Skeletal muscle tissue (tissue), 4 donors: Measurements from ENCODE around the gene GFOD1. TPM values are rescaled to one million over a fixed set of nuclear protein-coding genes. Genes with fewer than 3 reads are reported as not detected.

Experiments used
- H3K27ac ChIP-seq: one replicate; pipeline ENCODE4 v1.7.0; 2013; ENCODE audit warnings: mild to moderate bottlenecking, low read depth, low read length, inconsistent platforms
- H3K27me3 ChIP-seq, 3 donors: one replicate each; pipeline ENCODE4 v1.7.0; 2013; ENCODE audit warnings: low read length in 3 of 3; ENCODE audit not compliant: control insufficient read depth in 3 of 3, insufficient read depth in 3 of 3
- H3K36me3 ChIP-seq, 3 donors: one replicate each; pipeline ENCODE4 v1.7.0; 2013; ENCODE audit warnings: low read length in 3 of 3; ENCODE audit not compliant: control insufficient read depth in 3 of 3, insufficient read depth in 3 of 3
- H3K4me1 ChIP-seq, 3 donors: one replicate each; pipeline ENCODE4 v1.7.0; 2013; ENCODE audit warnings: low read length in 3 of 3, mild to moderate bottlenecking in 3 of 3; ENCODE audit not compliant: control insufficient read depth in 3 of 3, insufficient read depth in 3 of 3
- H3K4me3 ChIP-seq, 3 donors: one replicate each; pipeline ENCODE4 v1.7.0; 2013; ENCODE audit warnings: low read length in 3 of 3
- H3K9ac ChIP-seq, 3 donors: one replicate each; pipeline ENCODE4 v1.7.0; 2013; ENCODE audit warnings: low read length in 3 of 3, mild to moderate bottlenecking in 3 of 3, moderate library complexity in 2 of 3, low read depth in 1 of 3
- H3K9me3 ChIP-seq, 3 donors: one replicate each; pipeline ENCODE4 v1.7.0; 2013; ENCODE audit warnings: low read length in 3 of 3; ENCODE audit not compliant: control insufficient read depth in 3 of 3
- total RNA-seq: library from RNA; depleted of rRNA; stranded (reverse); fragments of >200 nt; gene quantifications from one replicate; pipeline ENCODE4 v1.2.3, GENCODE V29; 2014
- donor health status: Osteomylitis.

GFOD1 gene
- total RNA-seq = 6.3 TPM

GRCh38 chr6:13487122-13488014 lies at the start of gene GFOD1:
Gene GFOD1, minus strand, starts transcription at chr6:13487600. Its CDS starts 710 bp downstream, at chr6:13486890.
- Histone ChIP-seq H3K27ac (peak within 1 kb of the TSS; percentile 81), H3K4me1 (peaks cover 19 to 30% (median 26%) of the 10 kb centered on the region in 3 donors), H3K4me3 (peak within 1 kb of the TSS; percentile 82 to 93 (median 86)), H3K27me3 (no peaks in the 10 kb centered on the region), H3K9ac (peak within 1 kb of the TSS; percentile 76 to 92 (median 79)), H3K9me3 (no peaks in the 10 kb centered on the region), H3K36me3 (no peaks in the 10 kb centered on the region)

- H3K9ac ChIP-seq = no peak overlapping the region
- H3K4me3 ChIP-seq = no peak overlapping the region
- peaks cover 0 to 3% (median 0%) of the 10 kb centered on the region in 3 donors for H3K4me1 ChIP-seq
- H3K27me3 ChIP-seq = no peaks in the 10 kb centered on the region
- H3K36me3 ChIP-seq = no peaks in the 10 kb centered on the region
- H3K9me3 ChIP-seq = no peaks in the 10 kb centered on the region
- H3K27ac ChIP-seq = no peak overlapping the region
These were observed 49.6 kb upstream of the GFOD1 start for GRCh38 chr6:13536796-13537526.

- no peak overlapping the region for H3K27ac ChIP-seq
- peaks cover 0 to 3% (median 0%) of the 10 kb centered on the region in 3 donors for H3K4me1 ChIP-seq
- H3K9ac ChIP-seq = no peak overlapping the region
- H3K36me3 ChIP-seq = no peaks in the 10 kb centered on the region
- no peak overlapping the region for H3K4me3 ChIP-seq
- no peaks in the 10 kb centered on the region for H3K27me3 ChIP-seq
- no peaks in the 10 kb centered on the region for H3K9me3 ChIP-seq
These were observed 47.9 kb upstream of the GFOD1 start for GRCh38 chr6:13535306-13535705.

GRCh38 chr6:13534536-13534935 lies 47.1 kb upstream of the GFOD1 start:
- H3K27ac ChIP-seq = no peak overlapping the region
- no peaks in the 10 kb centered on the region for H3K9me3 ChIP-seq
- no peaks in the 10 kb centered on the region for H3K36me3 ChIP-seq
- H3K27me3 ChIP-seq = no peaks in the 10 kb centered on the region
- no peak overlapping the region for H3K9ac ChIP-seq
- no peak overlapping the region for H3K4me3 ChIP-seq
- H3K4me1 ChIP-seq = peaks cover 0 to 3% (median 0%) of the 10 kb centered on the region in 3 donors

GRCh38 chr6:13531956-13532355 lies 44.6 kb upstream of the GFOD1 start:
- no peak overlapping the region for H3K27ac ChIP-seq
- H3K36me3 ChIP-seq = no peaks in the 10 kb centered on the region
- H3K4me1 ChIP-seq = peaks cover 0 to 10% (median 5%) of the 10 kb centered on the region in 3 donors
- H3K9me3 ChIP-seq = no peaks in the 10 kb centered on the region
- H3K9ac ChIP-seq = no peak overlapping the region
- no peak overlapping the region for H3K4me3 ChIP-seq
- no peaks in the 10 kb centered on the region for H3K27me3 ChIP-seq

GRCh38 chr6:13528777-13529343 lies 41.5 kb upstream of the GFOD1 start:
- H3K9me3 ChIP-seq = no peaks in the 10 kb centered on the region
- H3K9ac ChIP-seq = peak overlapping the region in 1 of 3 donors; percentile 30
- no peaks in the 10 kb centered on the region for H3K36me3 ChIP-seq
- no peaks in the 10 kb centered on the region for H3K27me3 ChIP-seq
- H3K27ac ChIP-seq = no peak overlapping the region
- H3K4me3 ChIP-seq = no peak overlapping the region
- H3K4me1 ChIP-seq = peaks cover 12 to 39% (median 26%) of the 10 kb centered on the region in 3 donors

- Histone ChIP-seq H3K36me3 (no peaks in the 10 kb centered on the region), H3K9me3 (no peaks in the 10 kb centered on the region), H3K4me3 (no peak overlapping the region), H3K4me1 (peaks cover 16 to 43% (median 30%) of the 10 kb centered on the region in 3 donors), H3K27ac (no peak overlapping the region), H3K27me3 (no peaks in the 10 kb centered on the region), H3K9ac (no peak overlapping the region)
These were observed 40.8 kb upstream of the GFOD1 start for GRCh38 chr6:13528232-13528631.

GRCh38 chr6:13527671-13528056 lies 40.3 kb upstream of the GFOD1 start:
- Histone ChIP-seq H3K4me3 (no peak overlapping the region), H3K27ac (peak overlapping the region; percentile 89), H3K4me1 (peaks cover 16 to 46% (median 30%) of the 10 kb centered on the region in 3 donors)

GRCh38 chr6:13526727-13527670 lies 39.6 kb upstream of the GFOD1 start:
- H3K9ac ChIP-seq = peak overlapping the region in 1 of 3 donors; percentile 66
- H3K36me3 ChIP-seq = no peaks in the 10 kb centered on the region
- H3K4me3 ChIP-seq = peak overlapping the region in 2 of 3 donors; percentile 4 to 22
- peaks cover 16 to 46% (median 30%) of the 10 kb centered on the region in 3 donors for H3K4me1 ChIP-seq
- H3K27me3 ChIP-seq = no peaks in the 10 kb centered on the region
- H3K9me3 ChIP-seq = no peaks in the 10 kb centered on the region
- H3K27ac ChIP-seq = peak overlapping the region; percentile 89

More at GRCh38 chr6:13527671-13528056, 40.3 kb upstream of the GFOD1 start:
- H3K9me3 ChIP-seq = no peaks in the 10 kb centered on the region
- H3K9ac ChIP-seq = no peak overlapping the region
- H3K36me3 ChIP-seq = no peaks in the 10 kb centered on the region
- H3K27me3 ChIP-seq = no peaks in the 10 kb centered on the region
